Common myeloid progenitor, CD34-positive (primary cell): ENCODE measurements around the gene FHIT.
"Not testable (repeated sequence)": the region's sequence is repeated elsewhere in the genome, so short reads cannot be mapped to it uniquely, and the experiment has no call there.

Experiments
- CTCF ChIA-PET: fragments of 350-600 bp; sonication (Branson Sonifier 250); formaldehyde crosslinking; loops from one replicate; lab custom pipeline; 2021; ENCODE audit warnings: antibody characterized with exemption; lab: Charles Lee
- POLR2A ChIA-PET: fragments of 350-600 bp; sonication (Branson Sonifier 250); formaldehyde crosslinking; loops from one replicate; lab custom pipeline; 2021; ENCODE audit warnings: antibody characterized with exemption; lab: Charles Lee
- DNase-seq, 3 donors: peaks; one replicate each; pipeline versions ENCODE4 v3.0.0 to v3.0.0-alpha.2; 2013
- H3K27ac ChIP-seq, 2 experiments: 1 replicate in 1 of 2; 2 replicates in 1 of 2; pipeline ENCODE4 v1.7.0; 2013; ENCODE audit warnings: inconsistent platforms in 2 of 2, low read length in 2 of 2, mild to moderate bottlenecking in 2 of 2, low read depth in 1 of 2, moderate library complexity in 1 of 2; ENCODE audit not compliant: severe bottlenecking in 2 of 2, insufficient read depth in 1 of 2, poor library complexity in 1 of 2
- H3K27me3 ChIP-seq, 5 experiments: replicated peaks in 2 of 5; 1 replicate in 3 of 5; 2 replicates in 2 of 5; pipeline versions ENCODE4 v1.6.1 to v1.7.0; 2013; ENCODE audit warnings: low read length in 4 of 5, mild to moderate bottlenecking in 2 of 5, moderate library complexity in 2 of 5, inconsistent platforms in 1 of 5; ENCODE audit not compliant: insufficient read depth in 5 of 5, control insufficient read depth in 4 of 5
- H3K36me3 ChIP-seq, 4 experiments: 1 replicate in 2 of 4; 2 replicates in 2 of 4; pipeline versions ENCODE4 v1.6.1 to v1.7.0; 2013; ENCODE audit warnings: low read length in 3 of 4, control low read depth in 1 of 4, mild to moderate bottlenecking in 1 of 4; ENCODE audit not compliant: control insufficient read depth in 4 of 4, insufficient read depth in 4 of 4
- H3K4me1 ChIP-seq, 4 experiments: 1 replicate in 3 of 4; 2 replicates in 1 of 4; pipeline versions ENCODE4 v1.6.1 to v1.7.1; 2013; ENCODE audit warnings: low read length in 3 of 4, mild to moderate bottlenecking in 3 of 4, control low read depth in 1 of 4, inconsistent platforms in 1 of 4, moderate library complexity in 1 of 4; ENCODE audit not compliant: control insufficient read depth in 4 of 4, insufficient read depth in 4 of 4; ENCODE audit errors: control extremely low read depth in 1 of 4
- H3K4me3 ChIP-seq, 7 experiments: 1 replicate in 4 of 7; 2 replicates in 3 of 7; pipeline versions ENCODE4 v1.5.1 to v1.7.0; 2013; ENCODE audit warnings: mild to moderate bottlenecking in 7 of 7, low read length in 6 of 7, moderate library complexity in 6 of 7, inconsistent platforms in 2 of 7, low read depth in 2 of 7, control low read depth in 1 of 7; ENCODE audit not compliant: insufficient read depth in 4 of 7, control insufficient read depth in 1 of 7; ENCODE audit errors: extremely low read depth in 1 of 7
- H3K9me3 ChIP-seq, 5 experiments: 1 replicate in 4 of 5; 2 replicates in 1 of 5; pipeline versions ENCODE4 v1.6.1 to v1.7.1; 2013; ENCODE audit warnings: low read length in 4 of 5, mild to moderate bottlenecking in 2 of 5, inconsistent platforms in 1 of 5, low read depth in 1 of 5, moderate library complexity in 1 of 5; ENCODE audit not compliant: control insufficient read depth in 4 of 5, insufficient read depth in 2 of 5; ENCODE audit errors: control extremely low read depth in 1 of 5
- WGBS: methylation state at CpG from one replicate; pipeline ENCODE4 v1.1.5; 2013; ENCODE audit not compliant: insufficient coverage; 5-methylcytosine and 5-hydroxymethylcytosine counted together

Gene FHIT

DNA sequence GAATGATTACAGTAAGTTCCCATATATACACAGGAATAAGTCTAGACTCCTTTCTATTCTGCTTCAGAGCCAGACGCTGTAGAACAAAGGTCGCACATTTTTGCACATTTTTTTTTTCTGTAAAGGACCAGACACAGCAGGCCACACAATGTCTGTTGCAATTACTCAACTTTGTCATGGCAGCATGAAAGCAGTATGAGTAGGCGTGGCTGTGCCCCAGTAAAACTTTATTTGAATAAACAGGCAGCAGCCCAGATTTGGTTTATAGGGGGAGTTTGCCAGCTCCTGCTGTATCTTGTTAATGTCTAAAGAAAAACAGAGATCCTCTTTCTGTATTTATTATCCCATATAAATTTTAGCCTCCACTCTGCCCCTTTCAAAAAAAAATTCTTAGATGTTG, 708.3 kb downstream of the FHIT start:
- CTCF ChIA-PET, result no interaction called here

DNA sequence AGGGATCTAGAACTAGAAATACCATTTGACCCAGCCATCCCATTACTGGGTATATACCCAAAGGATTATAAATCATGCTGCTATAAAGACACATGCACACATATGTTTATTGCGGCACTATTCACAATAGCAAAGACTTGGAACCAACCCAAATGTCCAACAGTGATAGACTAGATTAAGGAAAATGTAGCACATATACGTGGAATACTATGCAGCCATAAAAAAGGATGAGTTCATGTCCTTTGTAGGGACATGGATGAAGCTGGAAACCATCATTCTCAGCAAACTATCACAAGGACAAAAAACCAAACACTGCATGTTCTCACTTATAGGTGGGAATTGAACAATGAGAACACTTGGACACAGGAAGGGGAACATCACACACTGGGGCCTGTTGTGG, 711.9 kb downstream of the FHIT start:
- H3K9me3 ChIP-seq, H3K36me3 ChIP-seq, H3K4me3 ChIP-seq, DNase-seq, H3K27ac ChIP-seq, POLR2A ChIA-PET, H3K27me3 ChIP-seq, CTCF ChIA-PET, H3K4me1 ChIP-seq: not testable (repeated sequence)
- no CpG with 5 or more reads among the region's 2 CpGs for WGBS

More for the DNA sequence above, 708.3 kb downstream of the FHIT start:
- no peak overlapping the region for H3K27ac ChIP-seq
- peaks cover 0 to 4% (median 0%) of the 10 kb centered on the region in 5 experiments for H3K9me3 ChIP-seq
- no peak for DNase-seq
- 94% methylated on average over 2 of the region's 3 CpGs for WGBS
- no peaks in the 10 kb centered on the region for H3K27me3 ChIP-seq
- no peak overlapping the region for H3K4me3 ChIP-seq
- POLR2A ChIA-PET, result no interaction called here
- no peaks in the 10 kb centered on the region for H3K4me1 ChIP-seq
- H3K36me3 ChIP-seq, result no peaks in the 10 kb centered on the region

DNA sequence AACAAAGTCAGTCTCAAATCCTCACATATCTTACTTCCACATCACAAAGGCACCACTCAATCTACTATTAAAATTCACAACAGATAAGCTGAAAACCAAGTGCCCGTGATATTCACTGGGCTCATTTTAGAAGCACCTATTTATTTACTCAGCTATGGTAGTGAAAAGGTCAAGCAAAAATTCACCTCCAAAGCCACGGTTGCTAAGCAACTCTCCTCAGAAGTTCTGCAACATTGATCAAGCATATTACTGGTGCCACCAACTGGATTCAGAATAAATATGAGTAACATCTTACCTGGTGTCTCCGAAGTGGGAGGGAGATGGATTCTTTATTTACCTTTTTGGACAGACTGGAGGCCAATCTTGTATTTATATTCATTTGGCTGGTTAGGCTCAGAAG, 714.8 kb downstream of the FHIT start:
- no peaks in the 10 kb centered on the region for H3K27me3 ChIP-seq
- H3K36me3 ChIP-seq, result no peaks in the 10 kb centered on the region
- H3K4me3 ChIP-seq, result no peak overlapping the region
- 100% methylated on average over 3 of the region's 3 CpGs for WGBS
- CTCF ChIA-PET, result no interaction called here
- peaks cover 0 to 4% (median 0%) of the 10 kb centered on the region in 5 experiments for H3K9me3 ChIP-seq
- no peaks in the 10 kb centered on the region for H3K4me1 ChIP-seq
- no peak overlapping the region for H3K27ac ChIP-seq
- DNase-seq, result no peak
- POLR2A ChIA-PET, result no interaction called here

DNA sequence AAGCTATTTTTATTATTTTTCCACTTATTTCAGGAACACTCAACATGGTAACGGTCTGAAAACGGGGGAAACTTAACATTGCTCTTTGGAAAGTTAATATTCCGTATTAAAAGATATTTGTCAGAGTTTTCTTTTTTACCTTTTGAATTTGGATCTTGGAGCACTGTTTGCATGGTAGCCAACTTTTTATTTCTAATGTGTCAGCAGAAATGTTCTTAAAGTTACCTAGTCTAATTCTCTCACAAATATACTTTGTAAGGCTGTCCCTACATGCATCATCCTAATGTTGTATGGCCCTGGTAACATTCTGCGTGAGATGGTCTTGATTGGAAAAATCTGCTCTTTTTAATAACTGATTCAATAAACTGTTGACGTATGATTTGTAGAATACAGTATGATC, 719.5 kb downstream of the FHIT start:
- DNase-seq, result no peak
- Histone ChIP-seq H3K27ac (no peak overlapping the region), H3K36me3 (no peaks in the 10 kb centered on the region), H3K4me3 (no peak overlapping the region), H3K4me1 (no peaks in the 10 kb centered on the region), H3K9me3 (no peaks in the 10 kb centered on the region), H3K27me3 (no peaks in the 10 kb centered on the region)
- WGBS, result no CpG with 5 or more reads among the region's 5 CpGs
- POLR2A ChIA-PET, result no interaction called here
- CTCF ChIA-PET, result no interaction called here

DNA sequence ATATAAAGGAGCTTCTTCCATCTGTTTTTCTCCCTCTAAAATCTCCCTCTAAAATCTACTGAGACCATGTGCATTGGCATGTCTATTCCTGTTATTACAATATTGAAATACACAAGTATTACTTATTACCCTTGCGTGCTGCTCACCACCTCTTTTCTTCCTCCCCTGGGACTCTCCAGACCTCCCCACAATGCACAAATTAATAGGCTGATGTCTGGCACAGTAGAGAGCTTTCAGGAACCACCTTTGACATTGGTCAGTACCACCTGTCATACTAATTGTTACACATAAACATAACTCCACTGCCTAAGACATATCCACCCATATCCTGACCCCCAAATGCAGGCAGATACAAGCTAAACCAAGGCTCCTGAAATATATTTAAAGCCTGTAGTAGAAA, 722.6 kb downstream of the FHIT start:
- Histone ChIP-seq H3K27me3 (no peaks in the 10 kb centered on the region), H3K9me3 (no peaks in the 10 kb centered on the region), H3K36me3 (no peaks in the 10 kb centered on the region), H3K27ac (no peak overlapping the region), H3K4me3 (no peak overlapping the region), H3K4me1 (no peaks in the 10 kb centered on the region)
- ChIA-PET CTCF (no interaction called here), POLR2A (no interaction called here)
- DNase-seq, result no peak
- 100% methylated on average over 1 of the region's 1 CpG for WGBS

DNA sequence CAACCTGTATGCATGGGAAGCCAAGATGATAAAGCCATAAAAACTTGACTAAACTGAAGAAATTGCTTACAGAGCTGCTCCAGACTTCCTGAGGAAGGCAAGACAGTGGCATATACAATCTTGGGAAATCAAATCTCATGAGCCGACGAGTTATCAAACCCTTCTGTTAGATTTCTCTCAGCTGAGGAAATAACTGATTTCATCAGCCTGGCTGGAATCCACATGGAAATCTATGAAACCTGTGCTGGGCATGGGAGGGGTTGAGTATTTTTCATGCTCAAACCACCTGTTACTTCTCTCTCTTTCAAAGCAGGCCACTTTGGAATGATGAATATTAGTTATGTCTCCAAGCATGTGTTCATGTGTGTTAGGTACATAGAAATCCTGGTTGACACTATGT, 727.7 kb downstream of the FHIT start:
- CTCF ChIA-PET, result interaction anchor here (1.1 kb wide), 1 partner anchor 13 kb away, joined by 4 read pairs; no protein-coding TSS in a partner anchor
- POLR2A ChIA-PET, result no interaction called here
- WGBS, result 92% methylated on average over 2 of the region's 2 CpGs

DNA sequence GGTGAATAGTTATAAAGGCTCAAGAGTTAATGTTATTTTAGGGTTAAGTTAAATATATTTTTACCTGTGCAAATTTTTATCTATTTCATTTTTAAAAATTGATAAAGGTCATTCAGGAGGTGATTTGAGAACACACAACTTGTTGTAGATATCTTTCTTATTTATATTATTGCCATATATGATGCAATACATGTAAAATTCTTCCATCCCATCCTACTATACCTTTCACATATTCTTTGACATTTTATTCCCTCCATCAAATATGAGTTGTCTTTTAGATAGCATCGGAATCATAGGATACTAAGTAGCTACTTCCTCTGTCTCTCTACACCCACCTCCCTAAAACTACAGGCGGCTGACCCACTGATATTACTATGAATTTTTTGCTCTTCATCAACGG, 734.1 kb downstream of the FHIT start:
- H3K9me3 ChIP-seq, result peaks cover 0 to 4% (median 0%) of the 10 kb centered on the region in 5 experiments
- no peak for DNase-seq
- POLR2A ChIA-PET, result no interaction called here
- no peaks in the 10 kb centered on the region for H3K36me3 ChIP-seq
- no peaks in the 10 kb centered on the region for H3K4me1 ChIP-seq
- H3K27me3 ChIP-seq, result no peaks in the 10 kb centered on the region
- CTCF ChIA-PET, result no interaction called here
- no peak overlapping the region for H3K27ac ChIP-seq
- H3K4me3 ChIP-seq, result no peak overlapping the region
- 100% methylated on average over 1 of the region's 3 CpGs for WGBS

More for the DNA sequence above, 727.7 kb downstream of the FHIT start:
- no peaks in the 10 kb centered on the region for H3K9me3 ChIP-seq
- H3K4me3 ChIP-seq, result no peak overlapping the region
- H3K36me3 ChIP-seq, result no peaks in the 10 kb centered on the region
- H3K4me1 ChIP-seq, result no peaks in the 10 kb centered on the region
- no peaks in the 10 kb centered on the region for H3K27me3 ChIP-seq
- no peak overlapping the region for H3K27ac ChIP-seq
- no peak for DNase-seq
